Fibroblast of the conjunctiva (primary cell): ENCODE results near the gene KCTD6.
A peak's percentile ranks its signal among the peaks of the same experiment; 100 is the strongest.

Source experiments
- DNase-seq: peaks from one replicate; pipeline ENCODE4 v3.0.0-alpha.2; 2010; ENCODE audit warnings: low read depth

The KCTD6 gene

DNA sequence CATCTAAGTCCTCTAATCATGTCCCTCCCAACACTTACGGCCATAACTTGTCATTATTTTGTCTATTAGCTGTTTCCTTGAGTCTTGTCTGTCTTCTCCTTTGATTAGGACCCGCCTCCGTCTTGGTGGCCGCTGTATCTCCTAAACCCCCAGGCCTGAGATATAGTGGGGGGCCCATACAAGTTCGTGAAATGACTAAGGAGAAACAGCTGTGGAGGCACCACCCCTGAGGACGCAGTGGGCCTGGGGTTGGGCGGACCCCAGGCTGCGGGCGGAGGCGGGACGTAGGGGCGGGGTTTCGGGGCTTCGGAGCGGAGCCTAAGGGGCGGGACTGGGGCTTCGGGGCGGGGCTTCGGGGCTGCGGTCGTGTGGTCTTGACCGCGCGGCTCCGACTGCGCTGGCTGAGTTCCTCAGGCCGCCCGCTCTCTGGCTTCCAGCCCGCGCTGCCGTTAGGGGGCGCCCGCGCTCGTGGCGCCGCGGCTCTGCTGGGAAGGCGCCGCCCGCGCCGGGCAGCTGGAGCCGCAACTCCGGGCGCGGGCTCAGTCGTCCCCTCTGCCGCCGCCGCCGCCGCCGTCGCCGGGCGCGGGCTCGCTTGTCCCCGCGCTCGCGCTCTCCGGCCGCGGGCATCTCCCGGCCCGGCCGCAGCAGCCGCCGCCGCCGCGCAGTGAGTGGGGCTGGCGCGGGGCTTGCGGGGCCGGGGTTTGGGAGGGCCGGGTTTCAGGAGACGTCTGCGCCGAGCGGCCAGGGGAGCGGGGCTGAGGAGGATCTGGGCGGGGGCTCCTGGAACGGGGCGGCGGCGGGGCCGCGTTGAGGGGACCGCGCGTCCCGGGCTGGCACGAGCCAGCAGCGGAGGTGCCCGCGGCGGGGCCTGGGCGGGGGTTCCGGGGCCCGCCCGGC is at the start of gene KCTD6:
Gene KCTD6, plus strand, starts transcription at position 591 of the 897 bp plus-strand sequence. CDS start 6,660 bp downstream, outside the sequence.
- DNase-seq: peak; percentile 89

DNA sequence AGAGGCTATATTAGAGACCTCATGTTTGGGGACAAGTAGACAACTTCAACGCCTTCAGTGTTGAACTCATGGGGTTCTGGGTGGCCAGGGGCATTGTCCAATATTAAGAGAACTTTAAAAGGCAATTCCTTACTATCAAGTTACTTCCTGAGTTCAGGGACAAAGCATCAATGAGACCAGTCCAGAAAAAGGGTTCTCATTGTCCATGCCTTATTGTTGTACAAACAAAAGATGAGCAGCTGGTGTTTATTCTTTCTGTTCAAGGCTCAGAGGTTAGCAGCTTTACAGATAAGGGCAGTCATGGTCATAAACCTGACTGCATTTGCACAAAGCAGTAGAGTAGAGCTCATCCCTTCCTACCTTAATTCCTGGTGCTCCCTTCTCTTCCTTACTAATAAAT is 39.7 kb upstream of the KCTD6 start:
- no peak for DNase-seq

DNA sequence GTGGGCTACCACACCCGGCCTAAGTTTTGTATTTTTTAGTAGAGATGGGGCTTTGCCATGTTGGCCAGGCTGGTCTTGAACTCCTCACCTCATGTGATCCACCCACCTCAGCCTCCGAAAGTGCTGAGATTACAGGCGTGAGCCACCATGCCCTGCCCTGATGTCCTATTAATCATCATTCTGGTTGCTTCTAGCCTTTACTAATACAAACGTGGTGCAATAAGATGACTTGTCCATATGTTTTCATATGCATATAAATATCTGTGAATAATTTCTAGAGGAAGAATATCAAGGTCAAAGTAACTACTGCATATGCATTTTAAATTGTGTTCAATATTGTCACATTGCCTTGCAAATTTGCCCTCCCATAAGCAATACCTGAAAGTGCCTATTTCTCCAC is 32.7 kb upstream of the KCTD6 start:
- no peak for DNase-seq

DNA sequence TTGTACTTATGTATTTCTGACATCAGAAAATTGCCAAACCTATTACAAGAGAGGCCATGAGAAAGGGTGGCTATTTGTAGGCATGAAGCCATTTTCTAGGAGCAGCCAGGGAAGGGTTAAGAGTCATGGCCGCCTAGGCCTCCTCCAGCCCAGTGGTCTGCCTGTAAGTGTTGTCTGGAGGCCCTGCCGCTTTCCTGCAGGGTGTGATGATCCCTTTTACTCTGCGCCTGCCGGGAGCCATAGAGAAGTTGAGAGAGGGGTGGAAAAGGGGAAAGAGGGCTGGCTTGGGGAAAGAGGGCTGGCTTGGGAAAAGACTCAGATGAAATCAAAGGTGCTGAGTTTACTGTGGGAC is 29.1 kb upstream of the KCTD6 start:
- DNase-seq: no peak

DNA sequence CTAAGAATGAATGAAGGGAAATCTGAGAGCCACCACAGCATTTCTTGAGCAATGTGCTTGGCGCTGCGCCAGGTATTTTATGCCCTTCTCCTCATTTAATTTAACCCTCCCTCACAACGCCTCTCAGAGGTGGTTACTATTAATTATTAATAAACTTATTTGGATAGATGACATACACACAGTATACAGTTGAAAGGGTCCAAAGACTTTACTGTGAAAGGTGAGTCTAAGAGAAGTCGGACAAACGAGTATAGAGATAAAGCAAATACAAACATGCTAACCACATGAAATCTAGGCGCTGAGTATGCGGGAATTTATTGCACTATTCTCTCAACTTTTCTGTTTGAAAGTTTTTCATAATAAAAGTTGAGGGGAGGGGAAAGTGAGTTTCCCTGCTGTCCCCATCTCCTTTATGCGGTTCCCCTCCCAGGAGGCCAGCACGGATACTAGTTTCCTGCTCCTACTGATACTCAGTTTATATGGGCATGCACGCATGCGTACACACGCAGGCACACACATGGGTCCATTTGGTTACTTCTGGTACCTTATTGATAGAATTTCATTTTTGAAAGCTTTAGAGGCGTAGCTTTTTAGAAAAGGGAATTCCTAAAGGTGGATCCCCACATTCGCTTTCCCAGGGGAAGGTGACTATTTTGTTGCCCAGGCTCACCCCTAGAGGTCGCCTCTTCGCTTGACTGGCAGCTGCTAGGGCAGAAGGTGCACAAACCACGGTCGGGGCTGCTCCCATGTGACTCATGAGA is 28.5 kb upstream of the KCTD6 start:
- DNase-seq: peak; percentile 78

DNA sequence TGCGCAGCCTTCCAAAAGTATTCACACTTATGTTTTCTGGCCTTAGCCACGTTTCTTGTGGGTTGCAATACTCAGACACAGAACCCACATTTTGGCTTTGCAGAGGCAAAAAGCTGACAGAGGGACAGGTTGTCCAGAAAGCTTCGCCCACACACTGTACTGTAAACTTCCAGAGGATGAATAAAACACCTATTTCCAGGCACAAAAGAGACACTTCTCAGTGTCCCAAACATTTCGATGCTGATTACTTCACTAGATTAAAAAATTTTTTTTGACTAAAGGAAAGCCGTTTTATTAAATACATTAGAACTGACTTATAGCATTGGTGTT is 28.0 kb upstream of the KCTD6 start:
- no peak for DNase-seq

DNA sequence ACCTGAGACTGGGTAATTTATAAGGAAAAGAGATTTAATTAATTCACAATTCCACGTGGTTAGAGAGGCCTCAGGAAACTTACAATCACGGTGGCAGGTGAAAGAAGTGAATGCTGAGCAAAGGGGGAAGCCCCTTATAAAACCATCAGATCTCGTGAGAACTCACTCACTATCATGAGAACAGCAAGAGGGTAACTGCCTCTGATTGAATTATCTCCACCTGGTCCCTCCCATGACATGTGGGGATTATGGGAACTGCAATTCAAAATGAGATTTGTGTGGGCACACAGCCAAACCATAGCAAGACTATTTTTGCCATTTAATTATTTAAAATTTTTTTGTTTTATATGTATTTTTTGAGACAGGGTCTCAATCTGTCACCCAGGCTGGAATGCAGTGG is 27.0 kb upstream of the KCTD6 start:
- no peak for DNase-seq

DNA sequence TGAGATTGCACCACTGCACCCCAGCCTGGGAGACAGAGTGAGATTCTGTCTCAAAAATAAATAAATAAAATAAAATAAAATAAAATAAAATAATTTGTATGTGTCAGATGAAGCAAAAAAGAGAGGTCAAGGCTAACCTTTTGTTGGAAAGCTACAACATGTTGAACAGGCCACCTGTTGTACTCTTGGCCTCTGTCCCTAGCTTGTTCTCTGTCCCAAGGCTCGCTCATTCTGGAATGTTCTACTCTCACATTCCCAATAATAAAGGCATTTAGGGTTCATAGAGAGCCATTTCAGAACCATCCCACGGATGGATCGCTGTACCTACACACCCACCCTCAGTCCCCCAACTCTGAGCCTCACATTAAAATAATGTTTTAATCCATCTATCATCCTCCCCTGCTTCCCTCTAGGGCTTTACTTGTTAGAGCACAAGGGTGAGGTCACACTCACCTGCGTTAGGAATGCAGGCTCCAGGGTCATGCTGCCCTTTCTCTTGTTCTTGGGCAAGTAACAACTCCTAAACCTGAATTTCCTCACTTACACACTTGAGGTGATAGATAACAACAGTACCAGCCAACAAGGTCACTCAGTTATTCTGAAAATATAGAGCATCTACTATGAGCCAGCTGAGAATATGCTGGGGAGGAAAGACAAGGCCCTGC is 24.9 kb upstream of the KCTD6 start:
- DNase-seq: no peak

DNA sequence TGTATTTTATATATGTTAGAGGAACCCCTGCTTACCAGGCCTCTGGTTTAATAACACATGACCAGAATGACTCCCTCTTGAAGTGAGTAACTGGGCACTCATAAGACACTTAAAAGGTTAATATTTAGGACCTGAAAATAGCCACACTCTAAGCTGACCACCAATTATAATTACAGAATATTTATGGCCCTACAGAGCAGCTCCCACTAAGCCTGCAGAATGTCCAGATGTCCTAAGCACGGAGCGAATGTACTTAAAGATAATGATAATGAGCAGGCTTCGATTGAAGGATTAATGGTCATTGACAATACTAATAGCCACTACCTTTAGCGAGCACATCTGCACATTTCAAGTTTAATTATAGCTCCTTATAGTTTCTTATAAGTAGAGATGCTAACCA is 22.8 kb upstream of the KCTD6 start:
- no peak for DNase-seq

DNA sequence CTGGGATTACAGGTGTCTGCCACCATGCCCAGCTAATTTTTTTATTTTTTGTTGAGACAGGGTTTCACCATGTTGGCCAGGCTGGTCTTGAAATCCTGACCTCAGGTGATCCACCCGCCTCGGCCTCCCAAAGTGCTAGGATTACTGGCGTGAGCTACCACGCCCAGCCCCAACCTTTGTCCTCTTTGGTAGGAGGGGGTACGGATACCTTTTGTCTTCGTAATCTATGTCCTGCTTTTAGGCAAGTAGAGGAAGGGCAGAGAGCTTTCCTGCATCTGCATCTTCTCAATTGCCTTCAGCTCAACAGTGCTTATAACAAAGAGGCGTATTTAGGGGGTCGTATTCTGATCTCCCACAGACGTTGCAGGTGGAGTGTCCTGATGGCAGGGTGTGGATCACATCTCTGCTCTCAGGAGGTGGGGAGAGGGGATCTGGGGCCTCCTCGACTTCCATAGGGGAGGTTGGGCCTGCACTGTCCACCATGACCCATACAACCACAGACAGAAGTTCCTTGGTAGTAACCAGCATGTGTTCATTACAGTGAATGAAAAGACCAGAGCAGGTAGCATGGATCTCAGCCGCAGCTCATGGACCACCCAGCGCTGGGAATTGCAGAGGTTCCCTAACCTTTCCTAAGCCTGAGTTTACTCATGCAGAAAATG is 21.4 kb upstream of the KCTD6 start:
- no peak for DNase-seq

DNA sequence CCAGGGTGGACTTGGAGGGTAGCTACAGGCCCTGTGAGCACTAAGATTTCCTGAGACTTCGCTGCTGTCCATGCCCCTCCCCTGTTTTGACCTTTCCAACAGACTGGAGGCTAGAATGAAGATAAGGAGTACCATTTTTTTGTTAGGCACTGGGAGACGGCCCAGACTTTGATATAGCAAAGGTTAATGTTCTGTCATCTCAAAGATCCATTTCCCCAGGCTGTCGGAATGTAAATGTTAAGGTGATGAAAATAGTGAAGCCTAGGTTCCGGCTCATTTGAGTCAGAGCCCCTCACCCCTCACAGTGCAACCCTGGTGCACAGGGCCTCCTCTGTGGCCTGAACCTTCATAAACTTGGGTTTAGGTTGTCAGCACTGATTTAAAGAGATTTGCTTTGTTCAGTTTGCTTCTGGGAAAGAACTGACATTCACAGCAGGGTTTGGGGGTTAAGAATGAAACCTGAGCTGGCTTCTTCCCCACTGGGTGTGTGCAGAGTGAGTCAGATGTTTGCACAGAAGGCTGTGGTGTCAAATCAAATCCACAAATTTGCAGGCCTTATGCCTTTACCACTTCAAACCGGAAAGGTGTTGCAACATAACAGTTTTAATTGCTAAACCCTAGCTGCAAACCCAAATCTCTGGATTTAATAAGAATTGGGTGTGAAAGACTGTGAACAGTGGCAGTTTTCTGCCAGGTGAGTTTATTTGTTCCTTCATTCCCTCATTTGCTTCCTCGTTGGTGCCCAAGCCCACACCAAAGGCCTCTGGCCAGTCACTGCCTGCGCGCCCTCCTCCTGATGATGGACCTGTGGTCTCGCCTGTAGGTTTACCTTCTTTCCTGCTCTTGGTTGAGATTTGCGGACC is 20.6 kb upstream of the KCTD6 start:
- peak; percentile 68 for DNase-seq

DNA sequence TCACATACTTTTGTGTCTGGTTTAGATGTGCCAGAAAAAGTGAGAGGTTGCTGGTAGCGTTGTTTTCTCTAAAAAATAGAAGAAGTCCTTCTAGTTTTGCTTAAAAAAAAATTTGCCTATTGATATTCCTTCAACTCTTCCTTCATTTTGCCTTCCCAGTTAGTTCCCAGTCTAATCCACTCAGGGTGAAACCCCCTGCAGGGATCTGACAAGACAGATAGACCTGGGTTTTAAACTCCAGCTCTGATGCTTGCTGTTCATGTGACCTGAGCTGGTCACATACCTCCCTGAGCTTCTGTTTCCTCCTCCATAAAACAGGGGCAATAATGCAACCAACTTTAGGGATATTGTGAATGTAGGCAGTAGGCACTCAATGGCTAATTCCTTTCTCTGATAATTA is 18.6 kb upstream of the KCTD6 start:
- no peak for DNase-seq

DNA sequence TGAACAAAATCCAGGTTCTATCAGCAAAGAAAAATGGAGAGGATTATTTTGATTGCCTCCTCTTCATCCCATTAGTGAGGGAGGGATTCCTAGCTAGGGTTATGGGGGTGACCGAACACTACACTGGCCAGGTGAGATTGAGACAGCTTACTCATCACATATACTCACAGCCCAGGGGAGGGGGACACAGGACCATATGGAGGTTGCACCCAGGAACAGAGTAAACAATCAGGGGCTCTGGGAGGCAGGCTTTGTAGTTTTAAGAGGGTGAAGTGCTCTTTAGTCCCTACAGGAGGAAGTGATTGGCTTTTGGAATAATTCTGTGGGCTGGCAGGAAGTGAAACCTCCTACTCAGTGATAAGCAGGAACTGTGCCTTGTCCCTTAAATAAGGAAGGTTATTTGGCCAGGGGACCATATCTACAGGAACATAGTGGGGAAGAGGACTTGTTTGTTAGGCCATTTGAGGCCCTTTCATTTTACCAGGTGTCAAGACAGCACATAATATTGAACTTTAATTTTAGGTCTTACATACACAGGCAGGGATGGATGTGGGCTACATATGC is 17.5 kb upstream of the KCTD6 start:
- no peak for DNase-seq

DNA sequence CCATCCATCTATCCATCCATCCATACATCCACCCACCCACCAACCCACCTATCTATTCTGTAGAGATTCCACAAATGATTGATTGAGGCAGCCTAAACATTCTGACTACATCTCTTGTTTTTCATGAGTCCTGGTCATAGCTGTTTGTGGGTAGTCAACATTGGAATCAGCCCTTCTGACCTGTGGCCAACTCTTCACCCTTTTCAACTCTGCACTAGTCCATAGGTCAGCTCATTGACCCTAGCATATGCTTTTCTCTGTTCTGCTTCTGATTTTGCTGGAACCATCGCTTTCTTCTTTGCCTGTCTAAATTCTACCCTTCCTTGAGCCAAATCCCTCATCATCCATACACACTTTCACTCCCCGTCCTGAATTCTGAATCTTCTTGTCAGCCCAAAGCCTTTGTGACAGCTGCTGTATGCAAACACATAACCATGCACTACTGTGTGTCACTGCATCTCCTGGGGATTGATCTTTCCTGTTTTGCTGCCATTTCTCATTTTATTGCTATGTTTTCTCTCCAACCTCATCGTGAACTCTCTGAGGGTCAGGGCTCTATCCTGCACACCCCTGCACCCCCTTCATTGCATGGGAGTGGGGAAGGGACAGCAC is 16.8 kb upstream of the KCTD6 start:
- no peak for DNase-seq

DNA sequence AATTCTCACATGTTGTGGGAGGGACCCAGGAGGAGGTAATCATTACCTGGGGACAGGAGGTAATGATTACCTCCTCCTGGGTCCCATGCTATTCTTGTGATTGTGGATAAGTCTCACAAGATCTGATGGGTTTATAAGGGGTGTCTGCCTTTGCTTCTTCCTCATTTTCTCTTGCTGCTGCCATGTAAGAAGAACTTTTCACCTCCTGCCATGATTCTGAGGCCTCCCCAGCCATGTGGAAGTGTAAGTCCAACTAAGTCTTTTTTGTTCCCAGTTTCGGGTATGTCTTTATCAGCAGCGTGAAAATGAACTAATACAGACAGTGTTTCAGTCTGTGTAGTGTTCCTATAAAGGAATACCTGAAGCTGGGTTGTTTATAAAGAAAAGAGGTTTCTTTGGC is 13.1 kb upstream of the KCTD6 start:
- DNase-seq: no peak

DNA sequence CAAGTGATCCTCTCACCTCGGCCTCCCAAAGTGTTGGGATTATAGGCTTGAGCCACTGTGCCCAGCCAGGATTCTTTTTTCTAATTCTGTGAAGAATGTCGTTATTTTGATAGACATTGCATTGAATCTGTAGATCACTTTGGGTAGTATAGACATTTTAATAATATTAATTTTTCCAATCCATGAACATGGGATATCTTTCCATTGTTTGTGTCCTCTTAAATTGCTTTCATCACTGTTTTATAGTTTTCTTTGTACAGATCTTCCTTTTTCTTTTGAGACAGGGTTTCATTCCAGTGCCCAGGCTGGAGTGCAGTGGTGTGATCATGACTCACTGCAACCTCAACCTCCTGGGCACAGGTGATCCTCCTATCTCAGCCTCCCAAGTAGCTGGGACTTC is 11.6 kb upstream of the KCTD6 start:
- no peak for DNase-seq

DNA sequence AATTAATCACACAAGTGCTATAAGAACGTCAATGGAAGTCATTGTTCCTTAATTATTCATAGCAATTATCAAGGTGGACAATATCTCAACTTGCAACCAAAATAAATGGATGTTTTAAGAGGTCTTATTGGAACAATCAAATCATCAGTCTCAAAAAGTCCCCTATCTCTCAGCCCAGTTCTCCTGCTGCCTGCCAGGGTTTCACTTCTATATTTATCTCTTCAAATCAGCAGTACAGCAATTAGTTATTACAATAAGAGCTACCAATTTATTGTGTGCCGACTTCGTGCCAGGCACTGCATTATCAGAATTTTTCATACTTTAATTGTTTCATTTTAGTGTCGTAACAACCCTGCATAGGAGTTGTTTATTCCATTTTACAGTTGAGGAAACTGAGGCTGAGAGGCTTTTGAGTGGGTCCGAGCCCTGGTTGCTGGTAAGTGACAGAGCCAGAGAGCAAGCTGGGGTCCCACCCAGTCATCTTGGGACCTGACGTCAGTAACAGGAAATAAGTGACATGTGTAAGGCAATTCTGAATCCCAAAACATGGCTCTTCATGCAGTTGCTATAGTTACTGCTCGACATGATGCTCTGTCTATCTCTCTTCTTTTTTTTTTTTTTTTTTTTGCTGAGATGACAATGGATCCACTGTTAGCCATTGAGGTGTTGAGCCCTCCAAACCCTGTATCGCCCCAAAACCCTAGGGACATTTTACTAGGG is 8.8 kb upstream of the KCTD6 start:
- no peak for DNase-seq

DNA sequence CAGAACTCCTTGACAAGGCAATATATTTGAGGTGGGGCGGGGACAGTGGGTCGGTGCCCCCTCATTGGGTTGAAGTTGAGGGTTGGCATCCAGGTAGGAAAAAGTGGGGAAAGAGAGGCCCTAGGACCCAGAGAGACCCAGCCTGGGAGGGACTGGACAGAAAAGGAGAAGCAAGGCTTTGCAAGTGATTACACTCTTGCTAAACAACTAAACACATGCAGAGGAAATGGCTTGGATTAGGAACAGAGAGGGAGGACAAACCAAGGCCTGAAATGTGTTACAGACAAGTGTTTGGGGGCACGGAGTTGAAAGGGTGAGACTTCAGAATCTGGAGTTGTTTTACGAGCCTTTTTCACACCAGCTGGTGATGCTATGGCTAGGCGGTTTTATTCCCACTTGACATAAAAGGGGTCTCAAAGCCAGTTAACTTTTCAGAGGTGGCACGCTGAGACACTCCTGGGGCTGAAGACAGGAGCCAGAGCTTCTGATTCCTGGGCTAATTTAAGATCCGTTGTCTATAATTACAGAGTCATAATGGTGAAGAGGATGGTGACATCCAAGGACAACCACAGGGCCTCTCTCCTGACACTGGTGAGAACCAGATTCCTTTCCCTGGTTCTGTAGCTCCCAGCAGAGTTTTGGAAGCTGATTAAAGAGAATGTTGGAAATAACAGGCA is 7.7 kb upstream of the KCTD6 start:
- no peak for DNase-seq

DNA sequence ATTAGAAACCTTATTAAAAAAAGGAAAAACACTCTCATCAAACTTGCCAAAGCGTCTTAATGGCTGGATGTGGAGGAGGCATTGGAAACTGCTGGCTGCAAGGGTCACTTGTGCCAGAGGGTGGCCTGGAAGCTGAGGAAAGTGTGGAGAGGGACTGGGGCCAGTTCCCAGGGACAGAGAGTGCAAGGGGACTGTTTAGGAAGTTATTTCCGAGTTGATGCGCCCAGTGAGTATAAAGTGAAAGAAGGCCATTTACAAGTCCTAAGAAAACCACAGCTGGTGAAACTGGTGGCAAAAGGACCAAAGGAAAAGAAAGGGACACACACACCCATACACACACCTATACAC is 7.2 kb upstream of the KCTD6 start:
- no peak for DNase-seq
